CD4-positive, alpha-beta T cell (primary cell): Measurements from ENCODE around the gene PRPF19. TPM values are rescaled to one million over a fixed set of nuclear protein-coding genes. Genes with fewer than 3 reads are reported as not detected.

Experiments used
- ATAC-seq: fragments of 200-7000 bp; cut with Tn5 transposase; one replicate; pipeline ENCODE4 v1.10.0; 2022; ENCODE audit warnings: mild to moderate bottlenecking; ENCODE audit not compliant: poor library complexity
- CTCF ChIA-PET: fragments of 350-600 bp; sonication (Branson Sonifier 250); formaldehyde crosslinking; loops from one replicate; lab custom pipeline; 2021; ENCODE audit warnings: antibody characterized with exemption, inconsistent platforms; lab: Charles Lee
- POLR2A ChIA-PET: fragments of 350-600 bp; sonication (Branson Sonifier 250); formaldehyde crosslinking; loops from one replicate; lab custom pipeline; 2021; ENCODE audit warnings: antibody characterized with exemption, inconsistent platforms; lab: Charles Lee
- DNase-seq, 14 experiments: peaks; one replicate each; pipeline ENCODE4 v3.0.0-alpha.2; 2013 to 2020; ENCODE audit warnings: mixed read lengths in 2 of 14
- H3K27ac ChIP-seq, 2 donors: one replicate each; pipeline versions ENCODE4 v1.5.1 to v1.7.0; 2013; ENCODE audit warnings: low read length in 2 of 2, low read depth in 1 of 2, mild to moderate bottlenecking in 1 of 2
- H3K27me3 ChIP-seq, 2 experiments: 1 replicate in 1 of 2; 2 replicates in 1 of 2; pipeline versions ENCODE4 v1.6.1 to v1.7.0; 2013; ENCODE audit warnings: low read length in 2 of 2, control low read depth in 1 of 2, mild to moderate bottlenecking in 1 of 2, moderate library complexity in 1 of 2; ENCODE audit not compliant: insufficient read depth in 2 of 2, control insufficient read depth in 1 of 2
- H3K36me3 ChIP-seq: one replicate; pipeline ENCODE4 v1.6.1; 2013; ENCODE audit warnings: low read length, control low read depth; ENCODE audit not compliant: insufficient read depth
- H3K4me1 ChIP-seq: one replicate; pipeline ENCODE4 v1.6.1; 2013; ENCODE audit warnings: low read length, control low read depth; ENCODE audit not compliant: insufficient read depth
- H3K4me3 ChIP-seq: one replicate; pipeline ENCODE4 v1.5.1; 2013; ENCODE audit warnings: mild to moderate bottlenecking, low read length, moderate library complexity
- H3K9me3 ChIP-seq, 2 experiments: 1 replicate in 1 of 2; 2 replicates in 1 of 2; pipeline versions ENCODE4 v1.6.1 to v1.7.0; 2013; ENCODE audit warnings: low read length in 2 of 2, mild to moderate bottlenecking in 2 of 2, control low read depth in 1 of 2, moderate library complexity in 1 of 2; ENCODE audit not compliant: control insufficient read depth in 1 of 2, insufficient read depth in 1 of 2
- H3K27ac Mint-ChIP-seq: one replicate; pipeline ENCODE4 v1.8.0; 2020; ENCODE audit warnings: mixed read lengths
- H3K27me3 Mint-ChIP-seq: one replicate; pipeline ENCODE4 v1.8.0; 2021; ENCODE audit warnings: mixed read lengths
- H3K36me3 Mint-ChIP-seq: one replicate; pipeline ENCODE4 v1.8.0; 2021; ENCODE audit warnings: low read depth, mixed read lengths
- H3K4me1 Mint-ChIP-seq: one replicate; pipeline ENCODE4 v1.8.0; 2021; ENCODE audit warnings: low read depth, mixed read lengths
- H3K4me3 Mint-ChIP-seq: one replicate; pipeline ENCODE4 v1.8.0; 2020; ENCODE audit warnings: mild to moderate bottlenecking, mixed read lengths
- H3K9me3 Mint-ChIP-seq: one replicate; pipeline ENCODE4 v1.8.0; 2020; ENCODE audit warnings: mixed read lengths
- intact Hi-C, 2 experiments: fragments of 100-400 bp; cut with DNase I in 1 of 2; cut with micrococcal nuclease in 1 of 2; formaldehyde crosslinking; loops; one replicate each; pipeline versions ENCODE4 v1.15.1 to v1.9.0; 2023 to 2025; cut with DNase I, micrococcal nuclease
- total RNA-seq, 174 experiments: library from RNA in 2 of 174; stranded (reverse) in 2 of 174; gene quantifications; one replicate each; pipeline ENCODE4 v1.2.3 and lab custom pipeline; 2021 to 2026
- TF ChIP-seq, protein P1 (sequence below): fragments of 200-600 bp; IDR thresholded peaks from one replicate; pipeline ENCODE4 v1.8.0; 2022; ENCODE audit warnings: antibody characterized with exemption, mild to moderate bottlenecking

PRPF19 gene
- total RNA-seq, 2 experiments from 2014 or later, result 63.2 to 67.3 TPM

DNA sequence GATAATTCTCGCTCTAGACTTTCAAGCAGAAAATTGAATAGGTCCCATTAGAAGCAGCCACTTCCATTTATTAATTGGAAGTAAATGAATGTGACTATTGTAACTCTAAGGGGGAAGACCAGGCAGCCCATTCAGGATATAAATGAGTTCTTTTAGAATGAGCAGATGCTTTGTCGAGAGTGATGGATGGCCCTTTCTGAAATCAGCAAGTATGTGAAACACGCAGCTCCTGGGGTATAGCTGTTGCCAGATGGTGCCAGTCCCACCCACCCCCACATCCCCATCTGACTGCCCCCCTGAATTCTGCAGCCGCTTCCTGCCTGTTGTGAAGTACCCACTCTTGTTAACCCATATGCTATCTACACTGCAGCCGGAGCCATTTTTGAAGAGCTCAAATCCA is 41.9 kb upstream of the PRPF19 start:
- Mint-ChIP-seq H3K27ac (no peak overlapping the region), H3K4me3 (peak overlapping the region; percentile 60), H3K27me3 (peaks cover 8% of the 10 kb centered on the region), H3K9me3 (no peaks in the 10 kb centered on the region), H3K4me1 (peaks cover 22% of the 10 kb centered on the region), H3K36me3 (peaks cover 5% of the 10 kb centered on the region)
- POLR2A ChIA-PET, result no interaction called here
- ATAC-seq (no peak), DNase-seq (no peak)
- Histone ChIP-seq H3K36me3 (no peaks in the 10 kb centered on the region), H3K4me1 (peaks cover 29% of the 10 kb centered on the region), H3K27ac (no peak overlapping the region), H3K9me3 (no peaks in the 10 kb centered on the region), H3K27me3 (peaks cover 0 to 13% of the 10 kb centered on the region in 2 experiments), H3K4me3 (no peak overlapping the region)
- TF ChIP-seq, protein P1, sequence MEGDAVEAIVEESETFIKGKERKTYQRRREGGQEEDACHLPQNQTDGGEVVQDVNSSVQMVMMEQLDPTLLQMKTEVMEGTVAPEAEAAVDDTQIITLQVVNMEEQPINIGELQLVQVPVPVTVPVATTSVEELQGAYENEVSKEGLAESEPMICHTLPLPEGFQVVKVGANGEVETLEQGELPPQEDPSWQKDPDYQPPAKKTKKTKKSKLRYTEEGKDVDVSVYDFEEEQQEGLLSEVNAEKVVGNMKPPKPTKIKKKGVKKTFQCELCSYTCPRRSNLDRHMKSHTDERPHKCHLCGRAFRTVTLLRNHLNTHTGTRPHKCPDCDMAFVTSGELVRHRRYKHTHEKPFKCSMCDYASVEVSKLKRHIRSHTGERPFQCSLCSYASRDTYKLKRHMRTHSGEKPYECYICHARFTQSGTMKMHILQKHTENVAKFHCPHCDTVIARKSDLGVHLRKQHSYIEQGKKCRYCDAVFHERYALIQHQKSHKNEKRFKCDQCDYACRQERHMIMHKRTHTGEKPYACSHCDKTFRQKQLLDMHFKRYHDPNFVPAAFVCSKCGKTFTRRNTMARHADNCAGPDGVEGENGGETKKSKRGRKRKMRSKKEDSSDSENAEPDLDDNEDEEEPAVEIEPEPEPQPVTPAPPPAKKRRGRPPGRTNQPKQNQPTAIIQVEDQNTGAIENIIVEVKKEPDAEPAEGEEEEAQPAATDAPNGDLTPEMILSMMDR, result no peak
- CTCF ChIA-PET, result no interaction called here
- intact Hi-C loops, result no loop called here

- POLR2A ChIA-PET, result no interaction called here
- no peak overlapping the region for H3K27ac ChIP-seq
- H3K4me1 ChIP-seq, result peaks cover 26% of the 10 kb centered on the region
- CTCF ChIA-PET, result no interaction called here
- H3K27me3 Mint-ChIP-seq, result peaks cover 4% of the 10 kb centered on the region
- no peak overlapping the region for H3K4me3 Mint-ChIP-seq
- peaks cover 5% of the 10 kb centered on the region for H3K36me3 Mint-ChIP-seq
- peaks cover 0 to 13% of the 10 kb centered on the region in 2 experiments for H3K27me3 ChIP-seq
- H3K4me3 ChIP-seq, result no peak overlapping the region
- no peak for ATAC-seq
- intact Hi-C loops, result no loop called here
- H3K9me3 ChIP-seq, result no peaks in the 10 kb centered on the region
- TF ChIP-seq, protein P1, result no peak
- H3K4me1 Mint-ChIP-seq, result peaks cover 17% of the 10 kb centered on the region
- DNase-seq, result no peak
- no peaks in the 10 kb centered on the region for H3K36me3 ChIP-seq
- H3K9me3 Mint-ChIP-seq, result no peaks in the 10 kb centered on the region
- no peak overlapping the region for H3K27ac Mint-ChIP-seq
These were observed 41.3 kb upstream of the PRPF19 start for GRCh38 chr11:60947700-60948099.

DNA sequence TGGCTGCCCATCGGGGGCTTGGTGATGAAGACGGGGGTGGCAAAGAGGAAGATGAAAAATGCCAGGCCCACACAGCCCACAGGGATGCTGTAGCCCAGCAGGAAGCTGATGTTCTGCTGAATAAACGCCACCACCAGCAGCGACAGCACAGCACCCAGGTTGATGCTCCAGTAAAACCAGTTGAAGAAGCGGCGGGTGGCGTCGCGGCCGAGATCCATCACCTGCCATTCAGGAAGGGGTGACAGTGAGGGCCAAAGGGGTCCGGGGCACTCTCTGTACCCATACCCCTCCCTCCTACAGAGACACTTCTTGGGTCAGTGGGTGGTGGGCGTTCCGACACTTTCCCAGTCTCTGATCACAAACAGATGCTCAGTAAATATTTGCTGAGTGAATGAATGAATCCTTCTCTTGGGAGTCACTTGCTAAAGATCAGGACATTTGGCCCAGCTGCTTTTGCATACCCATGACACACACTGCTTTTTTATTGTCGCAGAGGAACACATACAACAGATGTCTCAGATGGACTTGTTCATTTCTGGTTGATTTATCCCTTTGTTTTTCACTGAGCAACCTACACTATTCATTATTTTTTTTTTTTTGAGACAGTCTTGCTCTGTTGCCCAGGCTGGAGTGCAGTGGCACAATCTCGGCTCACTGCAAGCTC is 40.3 kb upstream of the PRPF19 start:
- TF ChIP-seq, protein P1, result no peak
- Mint-ChIP-seq H3K4me3 (no peak overlapping the region), H3K36me3 (peaks cover 5% of the 10 kb centered on the region), H3K9me3 (no peaks in the 10 kb centered on the region), H3K4me1 (peaks cover 7% of the 10 kb centered on the region), H3K27me3 (peaks cover 3% of the 10 kb centered on the region), H3K27ac (no peak overlapping the region)
- POLR2A ChIA-PET, result no interaction called here
- H3K27me3 ChIP-seq, result peaks cover 0 to 10% of the 10 kb centered on the region in 2 experiments
- CTCF ChIA-PET, result no interaction called here
- H3K36me3 ChIP-seq, result no peaks in the 10 kb centered on the region
- H3K4me1 ChIP-seq, result peaks cover 16% of the 10 kb centered on the region
- intact Hi-C loops, result no loop called here
- no peak overlapping the region for H3K4me3 ChIP-seq
- no peak overlapping the region for H3K27ac ChIP-seq
- ATAC-seq (no peak), DNase-seq (no peak)
- no peaks in the 10 kb centered on the region for H3K9me3 ChIP-seq
